Measurements from ENCODE around the gene CREB1. TPM values are rescaled to one million over a fixed set of nuclear protein-coding genes. Genes with fewer than 3 reads are reported as not detected.

CREB1 gene
- total and polyA plus RNA-seq, 9 of the 15 experiments (the other 6 are each of a cell fraction or from before 2014, with no cell fraction given) = 8.9 to 51.3 (median 19.5) TPM

DNA sequence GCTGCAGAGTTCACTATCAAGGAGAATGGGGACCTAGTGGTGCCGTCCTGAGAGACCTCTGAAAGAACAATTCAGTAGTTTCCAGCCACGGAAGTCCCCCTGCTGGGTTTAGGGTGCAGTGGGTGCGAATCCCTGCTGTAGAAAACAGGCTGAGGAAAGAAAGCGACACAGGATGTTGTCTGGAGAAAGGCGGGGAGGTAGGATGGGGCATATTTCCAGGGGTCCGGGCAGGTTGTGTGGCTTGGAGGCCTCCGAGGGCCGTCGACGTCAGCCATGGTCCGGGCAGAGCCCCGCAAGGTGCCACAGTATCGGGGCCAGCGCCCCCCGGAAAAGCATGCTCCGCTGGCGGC is 807 bp upstream of the CREB1 start (continued):
- TF ChIP-seq, protein P1, sequence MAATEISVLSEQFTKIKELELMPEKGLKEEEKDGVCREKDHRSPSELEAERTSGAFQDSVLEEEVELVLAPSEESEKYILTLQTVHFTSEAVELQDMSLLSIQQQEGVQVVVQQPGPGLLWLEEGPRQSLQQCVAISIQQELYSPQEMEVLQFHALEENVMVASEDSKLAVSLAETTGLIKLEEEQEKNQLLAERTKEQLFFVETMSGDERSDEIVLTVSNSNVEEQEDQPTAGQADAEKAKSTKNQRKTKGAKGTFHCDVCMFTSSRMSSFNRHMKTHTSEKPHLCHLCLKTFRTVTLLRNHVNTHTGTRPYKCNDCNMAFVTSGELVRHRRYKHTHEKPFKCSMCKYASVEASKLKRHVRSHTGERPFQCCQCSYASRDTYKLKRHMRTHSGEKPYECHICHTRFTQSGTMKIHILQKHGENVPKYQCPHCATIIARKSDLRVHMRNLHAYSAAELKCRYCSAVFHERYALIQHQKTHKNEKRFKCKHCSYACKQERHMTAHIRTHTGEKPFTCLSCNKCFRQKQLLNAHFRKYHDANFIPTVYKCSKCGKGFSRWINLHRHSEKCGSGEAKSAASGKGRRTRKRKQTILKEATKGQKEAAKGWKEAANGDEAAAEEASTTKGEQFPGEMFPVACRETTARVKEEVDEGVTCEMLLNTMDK (IDR thresholded peaks at IDR 0.05; ENCODE audit: borderline replicate concordance, insufficient read depth, low read depth, low read length, poor library complexity, severe bottlenecking) = peak; percentile 28
- 0 out of 2 replicates have a peak, but pooled peaks have one; percentile 32 for TF ChIP-seq LCOR (CRISPR knock-in tag; IDR thresholded peaks at IDR 0.05)
- TF ChIP-seq, protein P2, sequence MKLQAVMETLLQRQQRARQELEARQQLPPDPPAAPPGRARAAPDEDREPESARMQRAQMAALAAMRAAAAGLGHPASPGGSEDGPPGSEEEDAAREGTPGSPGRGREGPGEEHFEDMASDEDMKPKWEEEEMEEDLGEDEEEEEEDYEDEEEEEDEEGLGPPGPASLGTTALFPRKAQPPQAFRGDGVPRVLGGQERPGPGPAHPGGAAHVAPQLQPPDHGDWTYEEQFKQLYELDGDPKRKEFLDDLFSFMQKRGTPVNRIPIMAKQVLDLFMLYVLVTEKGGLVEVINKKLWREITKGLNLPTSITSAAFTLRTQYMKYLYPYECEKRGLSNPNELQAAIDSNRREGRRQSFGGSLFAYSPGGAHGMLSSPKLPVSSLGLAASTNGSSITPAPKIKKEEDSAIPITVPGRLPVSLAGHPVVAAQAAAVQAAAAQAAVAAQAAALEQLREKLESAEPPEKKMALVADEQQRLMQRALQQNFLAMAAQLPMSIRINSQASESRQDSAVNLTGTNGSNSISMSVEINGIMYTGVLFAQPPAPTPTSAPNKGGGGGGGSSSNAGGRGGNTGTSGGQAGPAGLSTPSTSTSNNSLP (IDR thresholded peaks at IDR 0.05; ENCODE audit: borderline replicate concordance, low read depth, low read length) = no peak
- no peak for TF ChIP-seq ELF1 (tag; IDR thresholded peaks at IDR 0.05)
- no peak for TF ChIP-seq PRMT5 (CRISPR knock-in tag; IDR thresholded peaks at IDR 0.05)
- TF ChIP-seq, protein P3, sequence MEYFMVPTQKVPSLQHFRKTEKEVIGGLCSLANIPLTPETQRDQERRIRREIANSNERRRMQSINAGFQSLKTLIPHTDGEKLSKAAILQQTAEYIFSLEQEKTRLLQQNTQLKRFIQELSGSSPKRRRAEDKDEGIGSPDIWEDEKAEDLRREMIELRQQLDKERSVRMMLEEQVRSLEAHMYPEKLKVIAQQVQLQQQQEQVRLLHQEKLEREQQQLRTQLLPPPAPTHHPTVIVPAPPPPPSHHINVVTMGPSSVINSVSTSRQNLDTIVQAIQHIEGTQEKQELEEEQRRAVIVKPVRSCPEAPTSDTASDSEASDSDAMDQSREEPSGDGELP (CRISPR knock-in tag; IDR thresholded peaks at IDR 0.05; ENCODE audit: borderline replicate concordance) = 0 out of 2 replicates have a peak, but pooled peaks have one; percentile 2
- TF ChIP-seq FOXP1 (CRISPR knock-in tag; IDR thresholded peaks at IDR 0.05) = peak; percentile 84
- no peak for TF ChIP-seq ZNF224 (CRISPR knock-in tag; IDR thresholded peaks at IDR 0.05)
- no peak; the same call in 1 of the 2 replicates for TF ChIP-seq ZFX (CRISPR knock-in tag; IDR thresholded peaks at IDR 0.05)
- no peak for TF ChIP-seq ZNF764 (CRISPR knock-in tag; IDR thresholded peaks at IDR 0.05; ENCODE audit: low read depth)
- TF ChIP-seq, protein P4, sequence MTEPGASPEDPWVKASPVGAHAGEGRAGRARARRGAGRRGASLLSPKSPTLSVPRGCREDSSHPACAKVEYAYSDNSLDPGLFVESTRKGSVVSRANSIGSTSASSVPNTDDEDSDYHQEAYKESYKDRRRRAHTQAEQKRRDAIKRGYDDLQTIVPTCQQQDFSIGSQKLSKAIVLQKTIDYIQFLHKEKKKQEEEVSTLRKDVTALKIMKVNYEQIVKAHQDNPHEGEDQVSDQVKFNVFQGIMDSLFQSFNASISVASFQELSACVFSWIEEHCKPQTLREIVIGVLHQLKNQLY (CRISPR knock-in tag; conservative IDR thresholded peaks at IDR 0.05) = no peak
- TF ChIP-seq CBFB (CRISPR knock-in tag; IDR thresholded peaks at IDR 0.05) = no peak
- TF ChIP-seq SMC3 (conservative IDR thresholded peaks at IDR 0.05; ENCODE audit: insufficient read depth, low read depth, low read length) = no peak
- TF ChIP-seq TCF3 (CRISPR knock-in tag; IDR thresholded peaks at IDR 0.05) = no peak

Data from K562 (cell line).